HG02623 (cell line): ENCODE data around the gene WDR1.
A peak's percentile ranks its signal among the peaks of the same experiment; 100 is the strongest.
"Not testable (repeated sequence)": the region's sequence is repeated elsewhere in the genome, so short reads cannot be mapped to it uniquely, and the experiment has no call there.

Experiments
- ATAC-seq: cut with Tn5 transposase; IDR thresholded peaks from one replicate; pipeline ENCODE4 v1.9.1; 2021; ENCODE audit warnings: moderate library complexity; ENCODE audit not compliant: unreplicated experiment

Gene WDR1

GRCh38 chr4:10134141-10134540 lies 17.5 kb upstream of the WDR1 start:
- ATAC-seq, result no peak

- ATAC-seq, result no peak
Measured at GRCh38 chr4:10131202-10131601, 14.6 kb upstream of the WDR1 start.

- ATAC-seq, result no peak
Measured at GRCh38 chr4:10130178-10130888, 13.7 kb upstream of the WDR1 start.

GRCh38 chr4:10129196-10130177 lies 12.9 kb upstream of the WDR1 start:
- no peak for ATAC-seq

GRCh38 chr4:10128761-10129160 lies 12.2 kb upstream of the WDR1 start:
- no peak for ATAC-seq

GRCh38 chr4:10127531-10127930 lies 10.9 kb upstream of the WDR1 start:
- ATAC-seq, result not testable (repeated sequence)

- no peak for ATAC-seq
Measured at GRCh38 chr4:10124167-10124930, 7.8 kb upstream of the WDR1 start.

- no peak for ATAC-seq
Measured at GRCh38 chr4:10123227-10124101, 6.9 kb upstream of the WDR1 start.

- ATAC-seq, result no peak
Measured at GRCh38 chr4:10122236-10122932, 5.8 kb upstream of the WDR1 start.

GRCh38 chr4:10121568-10122208 lies 5.1 kb upstream of the WDR1 start:
- ATAC-seq, result no peak

- no peak for ATAC-seq
Measured at GRCh38 chr4:10120943-10121567, 4.5 kb upstream of the WDR1 start.

- ATAC-seq, result no peak
Measured at GRCh38 chr4:10119773-10120172, 3.2 kb upstream of the WDR1 start.

GRCh38 chr4:10119278-10119677 lies 2.7 kb upstream of the WDR1 start:
- no peak for ATAC-seq

- ATAC-seq, result no peak
Measured at GRCh38 chr4:10118048-10119004, 1.7 kb upstream of the WDR1 start.

- no peak for ATAC-seq
Measured at GRCh38 chr4:10117359-10118047, 904 bp upstream of the WDR1 start.

GRCh38 chr4:10115797-10116568 lies 616 bp downstream of the WDR1 start:
- peak; percentile 28 for ATAC-seq
